Measurements from ENCODE around the gene SYNCRIP.

DNA sequence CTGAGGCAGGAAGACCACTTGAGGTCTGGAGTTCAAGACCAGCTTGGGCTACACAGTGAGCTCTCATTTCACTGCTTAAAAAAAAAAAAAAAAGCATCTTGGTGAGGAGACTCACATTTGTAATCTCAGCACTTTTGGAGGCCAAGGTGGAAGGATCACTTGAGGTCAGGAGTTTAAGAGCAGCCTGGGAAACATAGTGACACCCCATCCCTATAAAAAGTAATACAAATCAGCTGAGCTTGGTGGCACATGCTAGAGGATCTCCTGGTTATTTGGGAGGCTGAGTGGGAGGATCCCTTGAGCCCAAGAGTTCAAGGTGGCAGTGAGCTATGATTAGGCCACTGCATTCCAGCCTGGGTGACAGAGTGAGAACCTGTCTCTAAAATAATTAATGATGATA is 29.4 kb upstream of the SYNCRIP start:
- TF ChIP-seq, protein P1, sequence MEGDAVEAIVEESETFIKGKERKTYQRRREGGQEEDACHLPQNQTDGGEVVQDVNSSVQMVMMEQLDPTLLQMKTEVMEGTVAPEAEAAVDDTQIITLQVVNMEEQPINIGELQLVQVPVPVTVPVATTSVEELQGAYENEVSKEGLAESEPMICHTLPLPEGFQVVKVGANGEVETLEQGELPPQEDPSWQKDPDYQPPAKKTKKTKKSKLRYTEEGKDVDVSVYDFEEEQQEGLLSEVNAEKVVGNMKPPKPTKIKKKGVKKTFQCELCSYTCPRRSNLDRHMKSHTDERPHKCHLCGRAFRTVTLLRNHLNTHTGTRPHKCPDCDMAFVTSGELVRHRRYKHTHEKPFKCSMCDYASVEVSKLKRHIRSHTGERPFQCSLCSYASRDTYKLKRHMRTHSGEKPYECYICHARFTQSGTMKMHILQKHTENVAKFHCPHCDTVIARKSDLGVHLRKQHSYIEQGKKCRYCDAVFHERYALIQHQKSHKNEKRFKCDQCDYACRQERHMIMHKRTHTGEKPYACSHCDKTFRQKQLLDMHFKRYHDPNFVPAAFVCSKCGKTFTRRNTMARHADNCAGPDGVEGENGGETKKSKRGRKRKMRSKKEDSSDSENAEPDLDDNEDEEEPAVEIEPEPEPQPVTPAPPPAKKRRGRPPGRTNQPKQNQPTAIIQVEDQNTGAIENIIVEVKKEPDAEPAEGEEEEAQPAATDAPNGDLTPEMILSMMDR (IDR thresholded peaks at IDR 0.05 in 2 of 3, conservative IDR thresholded peaks at IDR 0.05 in 1 of 3; ENCODE audit: borderline replicate concordance in 1 of 3, insufficient read depth in 1 of 3, low read depth in 2 of 3, low read length in 2 of 3), result no peak
- TF ChIP-seq, protein P2, sequence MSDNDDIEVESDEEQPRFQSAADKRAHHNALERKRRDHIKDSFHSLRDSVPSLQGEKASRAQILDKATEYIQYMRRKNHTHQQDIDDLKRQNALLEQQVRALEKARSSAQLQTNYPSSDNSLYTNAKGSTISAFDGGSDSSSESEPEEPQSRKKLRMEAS (IDR thresholded peaks at IDR 0.05), result no peak
- no peak for TF ChIP-seq EZH2phosphoT487 (IDR thresholded peaks at IDR 0.05; ENCODE audit: borderline replicate concordance)
- TF ChIP-seq RAD21 (IDR thresholded peaks at IDR 0.05; ENCODE audit: low read depth), result no peak
- no peak for TF ChIP-seq EZH2 (IDR thresholded peaks at IDR 0.05)
- TF ChIP-seq YY1 (IDR thresholded peaks at IDR 0.05; ENCODE audit: extremely low read depth, insufficient replicate concordance, low read depth, low read length), result no peak
- no peak for TF ChIP-seq SRF (IDR thresholded peaks at IDR 0.05; ENCODE audit: low read depth)
- no peak for TF ChIP-seq POLR2A (IDR thresholded peaks at IDR 0.05; ENCODE audit: borderline replicate concordance, extremely low read depth, insufficient read depth, insufficient read length)
- no peak for TF ChIP-seq ZBTB33 (IDR thresholded peaks at IDR 0.05; ENCODE audit: extremely low read depth, insufficient replicate concordance, low read length)
- no peak; the same call in 1 of the 2 replicates for TF ChIP-seq POLR2AphosphoS5 (IDR thresholded peaks at IDR 0.05; ENCODE audit: low read depth, low read length)
- TF ChIP-seq ATF3 (IDR thresholded peaks at IDR 0.05), result no peak

Data from HCT116 (cell line).